LNCaP clone FGC (cell line): ENCODE measurements around the gene NTRK2.

Experiments
- DNase-seq: peaks from one replicate; pipeline ENCODE4 v3.0.0-alpha.2; 2011; ENCODE audit warnings: low read depth
- H3K4me3 ChIP-seq: 2 replicates; pipeline ENCODE4 v1.5.1; 2011; ENCODE audit warnings: mild to moderate bottlenecking, low read depth, low read length, control low read depth
- TF ChIP-seq, protein P1 (sequence below): IDR thresholded peaks from 2 replicates; pipeline ENCODE4 v1.5.1; 2012; ENCODE audit warnings: mild to moderate bottlenecking; ENCODE audit not compliant: control insufficient read depth, insufficient read depth; ENCODE audit errors: extremely low read depth

The NTRK2 gene

DNA sequence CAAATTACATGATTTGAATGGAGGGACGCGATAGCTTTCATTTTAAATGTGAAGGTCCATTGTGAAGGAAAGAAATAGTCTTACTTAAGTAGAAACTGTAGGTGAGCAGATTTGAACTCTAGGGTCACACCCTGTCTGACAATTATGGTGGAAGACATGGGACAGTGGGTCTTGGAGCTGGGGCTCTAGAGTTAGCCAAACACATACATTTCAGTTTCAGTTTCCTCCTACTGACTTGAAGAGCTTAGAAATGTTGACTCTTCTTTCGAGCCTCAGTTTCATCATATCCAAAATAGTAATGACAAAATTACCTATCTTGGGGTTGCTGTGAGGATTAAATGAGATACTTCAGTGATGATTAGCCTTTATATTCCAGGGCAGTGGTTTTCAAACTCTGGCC, 314.2 kb downstream of the NTRK2 start:
- DNase-seq, result no peak
- H3K4me3 ChIP-seq, result no peak overlapping the region
- TF ChIP-seq, protein P1, sequence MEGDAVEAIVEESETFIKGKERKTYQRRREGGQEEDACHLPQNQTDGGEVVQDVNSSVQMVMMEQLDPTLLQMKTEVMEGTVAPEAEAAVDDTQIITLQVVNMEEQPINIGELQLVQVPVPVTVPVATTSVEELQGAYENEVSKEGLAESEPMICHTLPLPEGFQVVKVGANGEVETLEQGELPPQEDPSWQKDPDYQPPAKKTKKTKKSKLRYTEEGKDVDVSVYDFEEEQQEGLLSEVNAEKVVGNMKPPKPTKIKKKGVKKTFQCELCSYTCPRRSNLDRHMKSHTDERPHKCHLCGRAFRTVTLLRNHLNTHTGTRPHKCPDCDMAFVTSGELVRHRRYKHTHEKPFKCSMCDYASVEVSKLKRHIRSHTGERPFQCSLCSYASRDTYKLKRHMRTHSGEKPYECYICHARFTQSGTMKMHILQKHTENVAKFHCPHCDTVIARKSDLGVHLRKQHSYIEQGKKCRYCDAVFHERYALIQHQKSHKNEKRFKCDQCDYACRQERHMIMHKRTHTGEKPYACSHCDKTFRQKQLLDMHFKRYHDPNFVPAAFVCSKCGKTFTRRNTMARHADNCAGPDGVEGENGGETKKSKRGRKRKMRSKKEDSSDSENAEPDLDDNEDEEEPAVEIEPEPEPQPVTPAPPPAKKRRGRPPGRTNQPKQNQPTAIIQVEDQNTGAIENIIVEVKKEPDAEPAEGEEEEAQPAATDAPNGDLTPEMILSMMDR, result no peak

DNA sequence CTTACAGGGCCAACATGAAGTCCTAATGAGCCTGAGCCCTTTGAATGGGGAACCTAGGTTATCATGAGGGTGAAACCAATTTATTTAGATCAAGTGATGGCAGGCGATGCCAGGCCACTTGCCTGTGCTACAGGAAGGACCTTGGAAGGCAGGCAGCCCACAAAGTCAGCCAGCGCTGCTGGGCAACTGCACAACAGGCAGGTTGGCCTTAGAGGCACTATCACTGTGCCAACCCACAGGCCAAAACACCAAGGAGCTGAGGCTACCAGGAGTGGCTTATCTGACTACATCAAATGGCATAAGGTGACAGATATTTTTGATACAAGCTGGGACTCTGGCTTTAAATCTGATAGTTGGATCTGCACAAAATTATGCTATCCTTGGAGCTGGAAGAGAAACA, 319.1 kb downstream of the NTRK2 start:
- no peak for DNase-seq
- TF ChIP-seq, protein P1, result no peak
- no peak overlapping the region for H3K4me3 ChIP-seq

DNA sequence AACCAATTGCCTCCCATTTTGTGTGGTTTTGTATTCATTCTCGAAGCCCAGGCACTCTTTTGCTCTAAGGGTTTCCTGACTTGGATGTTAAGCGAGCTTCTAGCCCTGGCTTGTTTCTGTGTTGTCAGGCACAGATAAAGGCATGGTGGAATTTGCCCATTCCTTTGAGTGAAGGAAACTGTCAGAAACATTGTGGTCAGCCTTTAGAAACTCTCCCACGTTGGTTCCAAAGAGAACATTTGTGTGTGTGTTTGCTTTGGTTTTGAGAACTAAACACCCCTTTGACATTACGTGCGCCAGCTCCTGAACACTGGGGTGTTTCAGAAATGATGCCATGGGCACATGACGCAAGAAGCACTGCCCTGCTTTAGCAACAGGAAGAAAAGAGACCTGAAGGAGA, 320.9 kb downstream of the NTRK2 start:
- TF ChIP-seq, protein P1, result no peak
- no peak for DNase-seq
- H3K4me3 ChIP-seq, result no peak overlapping the region

DNA sequence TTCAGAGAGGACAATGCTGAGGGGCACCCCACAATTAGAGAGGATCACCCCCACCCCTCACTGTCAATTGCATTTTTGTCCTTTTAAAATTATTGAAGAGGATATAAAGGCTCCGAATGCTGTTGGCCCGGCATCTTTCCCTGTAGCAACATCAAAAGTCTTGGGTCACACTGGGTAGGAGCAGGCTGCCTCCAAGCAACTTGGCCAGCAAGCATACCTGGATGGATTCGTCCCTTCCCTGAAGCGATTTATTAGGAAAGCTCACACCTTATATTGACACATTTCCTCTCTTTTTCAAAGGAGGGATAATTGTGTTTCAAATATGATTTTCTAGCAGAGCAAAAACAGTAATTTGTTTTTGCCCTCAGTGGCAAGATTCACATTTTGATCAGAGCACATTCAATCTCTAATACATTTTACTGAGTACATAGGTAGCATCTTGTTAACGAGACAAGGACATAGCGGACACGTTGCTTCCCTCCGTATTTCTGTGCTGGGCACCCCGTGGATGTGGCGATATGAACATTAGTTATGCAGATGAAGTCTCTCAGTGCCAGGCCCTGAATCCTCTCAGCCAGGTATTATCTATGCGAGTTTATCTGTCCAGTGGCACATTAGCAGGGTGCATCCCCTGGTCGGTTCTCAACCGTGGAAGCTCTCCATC, 321.5 kb downstream of the NTRK2 start:
- DNase-seq, result no peak
- H3K4me3 ChIP-seq, result no peak overlapping the region
- TF ChIP-seq, protein P1, result no peak

DNA sequence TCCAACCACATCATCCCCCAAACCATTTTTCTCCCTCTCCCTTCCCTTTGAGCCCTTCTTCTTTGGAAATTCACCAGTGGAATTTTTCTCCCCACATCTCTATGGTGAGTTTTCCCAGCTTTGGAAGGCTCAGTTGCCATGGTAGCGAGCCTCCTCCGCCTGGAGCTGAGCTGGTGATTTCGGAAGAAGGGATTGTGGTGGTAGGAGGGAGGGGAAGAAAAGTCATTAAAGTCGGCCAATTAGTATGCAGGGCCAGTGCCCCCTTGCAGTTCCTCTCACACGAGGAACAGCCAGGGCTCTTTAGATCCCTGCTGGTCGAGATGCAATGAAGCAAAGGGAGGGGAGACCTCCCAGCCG, 322.0 kb downstream of the NTRK2 start:
- TF ChIP-seq, protein P1, result no peak
- H3K4me3 ChIP-seq, result no peak overlapping the region
- DNase-seq, result no peak

DNA sequence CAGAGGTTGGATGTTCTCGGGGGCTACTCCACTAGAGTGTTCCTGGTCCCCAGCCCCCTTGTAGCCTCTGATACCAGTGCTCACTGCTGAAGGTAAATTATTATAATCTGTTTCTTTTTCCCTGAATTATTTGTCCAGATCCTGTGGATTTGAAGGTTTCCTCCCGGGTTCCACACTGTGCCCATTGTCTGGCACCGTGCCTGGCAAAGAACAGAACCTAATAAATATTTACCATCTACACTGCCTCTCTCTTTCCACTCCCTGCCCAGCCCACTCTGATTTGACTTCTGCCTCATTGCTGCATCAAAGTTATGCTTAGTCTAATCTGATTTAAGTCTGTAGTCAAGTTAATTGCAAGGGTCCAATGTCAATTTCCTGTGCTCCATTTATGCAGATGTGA, 322.9 kb downstream of the NTRK2 start:
- TF ChIP-seq, protein P1, result no peak
- DNase-seq, result no peak
- H3K4me3 ChIP-seq, result no peak overlapping the region

DNA sequence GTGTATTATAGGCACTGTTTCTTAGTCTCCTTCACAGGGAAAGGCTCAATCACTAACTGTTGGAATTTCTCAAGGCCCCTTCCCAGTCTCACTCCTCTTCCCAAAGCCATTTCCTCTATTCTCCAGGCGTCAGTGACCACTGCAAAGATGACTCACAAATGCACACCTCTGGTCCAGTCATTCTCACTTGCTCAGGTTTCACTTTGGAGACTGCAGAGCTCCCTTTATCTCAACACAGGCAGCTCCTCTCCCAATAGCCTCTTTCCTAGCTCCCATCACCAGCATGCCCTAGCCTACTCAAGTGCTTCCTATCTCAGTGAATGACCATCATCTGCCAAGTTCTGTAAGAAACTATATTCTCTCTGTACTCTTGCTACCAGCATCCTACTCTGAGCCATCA, 323.6 kb downstream of the NTRK2 start:
- no peak for DNase-seq
- H3K4me3 ChIP-seq, result no peak overlapping the region
- TF ChIP-seq, protein P1, result no peak
